WTC11 (cell line): ENCODE results near the gene SAE1. TPM values are rescaled to one million over a fixed set of nuclear protein-coding genes. Genes with fewer than 3 reads are reported as not detected.
A peak's percentile ranks its signal among the peaks of the same experiment; 100 is the strongest.

Experiments used
- ATAC-seq: fragments of 200-7000 bp; cut with Tn5 transposase; 2 replicates; pipeline ENCODE4 v1.10.0; 2021; ENCODE audit warnings: mild to moderate bottlenecking, moderate library complexity
- CTCF ChIA-PET: fragments of 300-600 bp; sonication (Branson Sonifier 250); formaldehyde crosslinking; loops from one replicate; lab custom pipeline; 2021; ENCODE audit warnings: antibody characterized with exemption; lab: Charles Lee
- POLR2A ChIA-PET: fragments of 350-600 bp; sonication (Branson Sonifier 250); formaldehyde crosslinking; loops from one replicate; lab custom pipeline; 2021; ENCODE audit warnings: antibody characterized with exemption; lab: Charles Lee
- DNase-seq: peaks from one replicate; pipeline ENCODE4 v3.0.0; 2021; ENCODE audit warnings: low spot score
- H3K27ac Mint-ChIP-seq: 2 replicates; pipeline ENCODE4 v1.8.0; 2021; ENCODE audit warnings: mixed read lengths
- H3K27me3 Mint-ChIP-seq: 2 replicates; pipeline ENCODE4 v1.8.0; 2021; ENCODE audit warnings: low read depth, mild to moderate bottlenecking, moderate library complexity, mixed read lengths
- H3K36me3 Mint-ChIP-seq: 2 replicates; pipeline ENCODE4 v1.8.0; 2021; ENCODE audit warnings: mixed read lengths
- H3K4me1 Mint-ChIP-seq: 2 replicates; pipeline ENCODE4 v1.8.0; 2022; ENCODE audit warnings: mixed read lengths
- H3K4me3 Mint-ChIP-seq: 2 replicates; pipeline ENCODE4 v1.8.0; 2021; ENCODE audit warnings: mild to moderate bottlenecking, moderate library complexity, mixed read lengths
- H3K9me3 Mint-ChIP-seq: 2 replicates; pipeline ENCODE4 v1.8.0; 2021; ENCODE audit warnings: mixed read lengths
- ELF4 ChIP-seq: sonication (generic); formaldehyde crosslinking; IDR thresholded peaks from 2 replicates; pipeline ENCODE4 v1.8.1; 2022; ENCODE audit warnings: low read depth, mild to moderate bottlenecking, moderate library complexity, missing genetic modification reagents
- GRHL2 ChIP-seq: fragments of 250-450 bp; sonication (Bioruptor Pico); IDR thresholded peaks from 2 replicates; pipeline ENCODE4 v1.8.0; 2022; ENCODE audit warnings: mild to moderate bottlenecking, moderate library complexity; ENCODE audit not compliant: insufficient replicate concordance, severe bottlenecking
- NFATC4 ChIP-seq: fragments of 250-450 bp; sonication (Bioruptor Pico); IDR thresholded peaks from 2 replicates; pipeline ENCODE4 v1.9.0; 2021; ENCODE audit warnings: mild to moderate bottlenecking
- ZNF121 ChIP-seq: sonication (generic); formaldehyde crosslinking; IDR thresholded peaks from 2 replicates; pipeline ENCODE4 v1.8.0; 2023; ENCODE audit warnings: missing genetic modification reagents
- ZNF138 ChIP-seq: sonication (generic); formaldehyde crosslinking; conservative IDR thresholded peaks from 2 replicates; pipeline ENCODE4 v1.8.1; 2022; ENCODE audit warnings: mild to moderate bottlenecking, moderate library complexity, missing genetic modification reagents
- ZNF423 ChIP-seq: fragments of 250-450 bp; sonication (Bioruptor Pico); IDR thresholded peaks from 2 replicates; pipeline ENCODE4 v2.1.2; 2022; ENCODE audit warnings: mild to moderate bottlenecking, moderate library complexity
- total RNA-seq: library from RNA; stranded (reverse); gene quantifications from 3 replicates; pipeline ENCODE4 v1.2.3, GENCODE V29; 2021
- TF ChIP-seq, protein P1 (sequence below): fragments of 250-450 bp; sonication (Bioruptor Pico); IDR thresholded peaks from 2 replicates; pipeline ENCODE4 v1.9.0; 2021; ENCODE audit warnings: mild to moderate bottlenecking
- TF ChIP-seq, protein P2 (sequence below): sonication (generic); formaldehyde crosslinking; IDR thresholded peaks from 2 replicates; pipeline ENCODE4 v1.8.0; 2023; ENCODE audit warnings: mild to moderate bottlenecking, missing genetic modification reagents
- TF ChIP-seq, protein P3 (sequence below): sonication (generic); formaldehyde crosslinking; conservative IDR thresholded peaks from 2 replicates; pipeline ENCODE4 v1.8.1; 2023; ENCODE audit warnings: mild to moderate bottlenecking, low read depth, missing genetic modification reagents, moderate library complexity
- TF ChIP-seq, protein P4 (sequence below): fragments of 250-450 bp; sonication (Bioruptor Pico); IDR thresholded peaks from 2 replicates; pipeline ENCODE4 v2.1.2; 2022; ENCODE audit warnings: mild to moderate bottlenecking, moderate library complexity
- TF ChIP-seq, protein P5 (sequence below): sonication (generic); formaldehyde crosslinking; IDR thresholded peaks from 2 replicates; pipeline ENCODE4 v1.8.1; 2023; ENCODE audit warnings: mild to moderate bottlenecking, missing genetic modification reagents
- TF ChIP-seq, protein P6 (sequence below): sonication (generic); formaldehyde crosslinking; IDR thresholded peaks from 2 replicates; pipeline ENCODE4 v1.8.1; 2022; ENCODE audit warnings: low read depth, missing genetic modification reagents, borderline replicate concordance
- TF ChIP-seq, protein P7 (sequence below): sonication (generic); formaldehyde crosslinking; IDR thresholded peaks from 2 replicates; pipeline ENCODE4 v1.8.1; 2022; ENCODE audit warnings: mild to moderate bottlenecking, moderate library complexity, missing genetic modification reagents
- TF ChIP-seq, protein P8 (sequence below): sonication (generic); formaldehyde crosslinking; IDR thresholded peaks from 2 replicates; pipeline ENCODE4 v1.8.0; 2023; ENCODE audit warnings: missing genetic modification reagents
- TF ChIP-seq, protein P9 (sequence below): sonication (generic); formaldehyde crosslinking; IDR thresholded peaks from 2 replicates; pipeline ENCODE4 v1.8.0; 2022; ENCODE audit warnings: missing genetic modification reagents

SAE1 gene
- total RNA-seq, 1 experiment from 2014 or later: 224 TPM

DNA sequence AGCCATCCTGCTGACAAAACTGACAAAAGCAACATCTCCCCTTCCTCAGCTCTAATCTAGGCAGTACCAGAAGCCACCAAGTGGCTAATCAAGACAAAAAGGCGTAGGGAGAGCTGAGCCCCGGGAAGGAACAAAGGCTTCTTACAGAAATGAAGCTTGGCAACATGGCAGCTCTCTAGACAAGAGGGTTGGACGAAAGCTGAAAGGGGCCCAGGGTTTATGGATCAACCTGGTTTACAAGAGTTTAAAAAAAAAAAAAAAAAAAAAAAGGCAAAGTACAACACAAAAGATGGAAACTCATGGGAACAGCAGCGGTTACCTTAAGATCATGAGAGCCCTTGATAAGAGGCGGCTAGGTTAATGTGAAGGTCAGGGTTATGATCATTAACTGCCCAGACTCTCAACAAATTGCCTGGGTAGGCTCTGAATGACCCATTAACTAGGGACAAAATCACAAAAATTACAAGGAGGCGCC, 31.0 kb upstream of the SAE1 start:
- ATAC-seq: peak; percentile 15; the same call in 1 of the 2 replicates

DNA sequence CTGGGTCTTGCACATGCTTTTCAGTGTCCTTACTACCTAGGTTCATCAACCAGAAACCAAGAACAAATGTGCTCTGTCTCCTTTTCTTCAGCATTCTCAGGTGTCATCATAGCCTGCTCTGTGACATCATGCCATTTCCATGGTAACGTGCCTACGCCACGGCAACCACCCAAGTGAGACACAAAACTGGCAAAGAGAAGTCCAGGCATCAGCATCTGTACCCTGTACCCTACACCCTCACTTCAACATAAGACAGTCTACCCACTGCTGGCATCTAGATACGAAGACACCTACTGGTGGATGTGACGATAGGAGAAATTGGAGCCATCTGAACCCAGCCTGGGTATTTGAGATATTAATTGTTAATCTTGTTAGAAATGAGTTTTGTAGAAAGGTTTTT, 30.3 kb upstream of the SAE1 start:
- H3K4me1 Mint-ChIP-seq: peaks cover 51% of the 10 kb centered on the region
- no peak overlapping the region for H3K4me3 Mint-ChIP-seq
- DNase-seq (no peak), ATAC-seq (no peak)
- peaks cover 3% of the 10 kb centered on the region; the same call in 1 of the 2 replicates for H3K36me3 Mint-ChIP-seq
- CTCF ChIA-PET: interaction anchor here (2.4 kb wide), 1 partner anchor 21 kb away, joined by 15 read pairs; no protein-coding TSS in a partner anchor
- POLR2A ChIA-PET: no interaction called here
- H3K9me3 Mint-ChIP-seq: no peaks in the 10 kb centered on the region
- no peaks in the 10 kb centered on the region for H3K27me3 Mint-ChIP-seq
- H3K27ac Mint-ChIP-seq: peak overlapping the region; percentile 61
- TF ChIP-seq, protein P1, sequence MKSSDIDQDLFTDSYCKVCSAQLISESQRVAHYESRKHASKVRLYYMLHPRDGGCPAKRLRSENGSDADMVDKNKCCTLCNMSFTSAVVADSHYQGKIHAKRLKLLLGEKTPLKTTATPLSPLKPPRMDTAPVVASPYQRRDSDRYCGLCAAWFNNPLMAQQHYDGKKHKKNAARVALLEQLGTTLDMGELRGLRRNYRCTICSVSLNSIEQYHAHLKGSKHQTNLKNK (CRISPR knock-in tag): no peak
- TF ChIP-seq, protein P2, sequence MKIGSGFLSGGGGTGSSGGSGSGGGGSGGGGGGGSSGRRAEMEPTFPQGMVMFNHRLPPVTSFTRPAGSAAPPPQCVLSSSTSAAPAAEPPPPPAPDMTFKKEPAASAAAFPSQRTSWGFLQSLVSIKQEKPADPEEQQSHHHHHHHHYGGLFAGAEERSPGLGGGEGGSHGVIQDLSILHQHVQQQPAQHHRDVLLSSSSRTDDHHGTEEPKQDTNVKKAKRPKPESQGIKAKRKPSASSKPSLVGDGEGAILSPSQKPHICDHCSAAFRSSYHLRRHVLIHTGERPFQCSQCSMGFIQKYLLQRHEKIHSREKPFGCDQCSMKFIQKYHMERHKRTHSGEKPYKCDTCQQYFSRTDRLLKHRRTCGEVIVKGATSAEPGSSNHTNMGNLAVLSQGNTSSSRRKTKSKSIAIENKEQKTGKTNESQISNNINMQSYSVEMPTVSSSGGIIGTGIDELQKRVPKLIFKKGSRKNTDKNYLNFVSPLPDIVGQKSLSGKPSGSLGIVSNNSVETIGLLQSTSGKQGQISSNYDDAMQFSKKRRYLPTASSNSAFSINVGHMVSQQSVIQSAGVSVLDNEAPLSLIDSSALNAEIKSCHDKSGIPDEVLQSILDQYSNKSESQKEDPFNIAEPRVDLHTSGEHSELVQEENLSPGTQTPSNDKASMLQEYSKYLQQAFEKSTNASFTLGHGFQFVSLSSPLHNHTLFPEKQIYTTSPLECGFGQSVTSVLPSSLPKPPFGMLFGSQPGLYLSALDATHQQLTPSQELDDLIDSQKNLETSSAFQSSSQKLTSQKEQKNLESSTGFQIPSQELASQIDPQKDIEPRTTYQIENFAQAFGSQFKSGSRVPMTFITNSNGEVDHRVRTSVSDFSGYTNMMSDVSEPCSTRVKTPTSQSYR: no peak
- TF ChIP-seq, protein P3, sequence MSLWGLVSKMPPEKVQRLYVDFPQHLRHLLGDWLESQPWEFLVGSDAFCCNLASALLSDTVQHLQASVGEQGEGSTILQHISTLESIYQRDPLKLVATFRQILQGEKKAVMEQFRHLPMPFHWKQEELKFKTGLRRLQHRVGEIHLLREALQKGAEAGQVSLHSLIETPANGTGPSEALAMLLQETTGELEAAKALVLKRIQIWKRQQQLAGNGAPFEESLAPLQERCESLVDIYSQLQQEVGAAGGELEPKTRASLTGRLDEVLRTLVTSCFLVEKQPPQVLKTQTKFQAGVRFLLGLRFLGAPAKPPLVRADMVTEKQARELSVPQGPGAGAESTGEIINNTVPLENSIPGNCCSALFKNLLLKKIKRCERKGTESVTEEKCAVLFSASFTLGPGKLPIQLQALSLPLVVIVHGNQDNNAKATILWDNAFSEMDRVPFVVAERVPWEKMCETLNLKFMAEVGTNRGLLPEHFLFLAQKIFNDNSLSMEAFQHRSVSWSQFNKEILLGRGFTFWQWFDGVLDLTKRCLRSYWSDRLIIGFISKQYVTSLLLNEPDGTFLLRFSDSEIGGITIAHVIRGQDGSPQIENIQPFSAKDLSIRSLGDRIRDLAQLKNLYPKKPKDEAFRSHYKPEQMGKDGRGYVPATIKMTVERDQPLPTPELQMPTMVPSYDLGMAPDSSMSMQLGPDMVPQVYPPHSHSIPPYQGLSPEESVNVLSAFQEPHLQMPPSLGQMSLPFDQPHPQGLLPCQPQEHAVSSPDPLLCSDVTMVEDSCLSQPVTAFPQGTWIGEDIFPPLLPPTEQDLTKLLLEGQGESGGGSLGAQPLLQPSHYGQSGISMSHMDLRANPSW: no peak
- TF ChIP-seq, protein P4, sequence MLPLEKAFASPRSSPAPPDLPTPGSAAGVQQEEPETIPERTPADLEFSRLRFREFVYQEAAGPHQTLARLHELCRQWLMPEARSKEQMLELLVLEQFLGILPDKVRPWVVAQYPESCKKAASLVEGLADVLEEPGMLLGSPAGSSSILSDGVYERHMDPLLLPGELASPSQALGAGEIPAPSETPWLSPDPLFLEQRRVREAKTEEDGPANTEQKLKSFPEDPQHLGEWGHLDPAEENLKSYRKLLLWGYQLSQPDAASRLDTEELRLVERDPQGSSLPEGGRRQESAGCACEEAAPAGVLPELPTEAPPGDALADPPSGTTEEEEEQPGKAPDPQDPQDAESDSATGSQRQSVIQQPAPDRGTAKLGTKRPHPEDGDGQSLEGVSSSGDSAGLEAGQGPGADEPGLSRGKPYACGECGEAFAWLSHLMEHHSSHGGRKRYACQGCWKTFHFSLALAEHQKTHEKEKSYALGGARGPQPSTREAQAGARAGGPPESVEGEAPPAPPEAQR: no peak
- TF ChIP-seq, protein P5, sequence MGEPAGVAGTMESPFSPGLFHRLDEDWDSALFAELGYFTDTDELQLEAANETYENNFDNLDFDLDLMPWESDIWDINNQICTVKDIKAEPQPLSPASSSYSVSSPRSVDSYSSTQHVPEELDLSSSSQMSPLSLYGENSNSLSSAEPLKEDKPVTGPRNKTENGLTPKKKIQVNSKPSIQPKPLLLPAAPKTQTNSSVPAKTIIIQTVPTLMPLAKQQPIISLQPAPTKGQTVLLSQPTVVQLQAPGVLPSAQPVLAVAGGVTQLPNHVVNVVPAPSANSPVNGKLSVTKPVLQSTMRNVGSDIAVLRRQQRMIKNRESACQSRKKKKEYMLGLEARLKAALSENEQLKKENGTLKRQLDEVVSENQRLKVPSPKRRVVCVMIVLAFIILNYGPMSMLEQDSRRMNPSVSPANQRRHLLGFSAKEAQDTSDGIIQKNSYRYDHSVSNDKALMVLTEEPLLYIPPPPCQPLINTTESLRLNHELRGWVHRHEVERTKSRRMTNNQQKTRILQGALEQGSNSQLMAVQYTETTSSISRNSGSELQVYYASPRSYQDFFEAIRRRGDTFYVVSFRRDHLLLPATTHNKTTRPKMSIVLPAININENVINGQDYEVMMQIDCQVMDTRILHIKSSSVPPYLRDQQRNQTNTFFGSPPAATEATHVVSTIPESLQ (CRISPR knock-in tag): no peak
- TF ChIP-seq, protein P6, sequence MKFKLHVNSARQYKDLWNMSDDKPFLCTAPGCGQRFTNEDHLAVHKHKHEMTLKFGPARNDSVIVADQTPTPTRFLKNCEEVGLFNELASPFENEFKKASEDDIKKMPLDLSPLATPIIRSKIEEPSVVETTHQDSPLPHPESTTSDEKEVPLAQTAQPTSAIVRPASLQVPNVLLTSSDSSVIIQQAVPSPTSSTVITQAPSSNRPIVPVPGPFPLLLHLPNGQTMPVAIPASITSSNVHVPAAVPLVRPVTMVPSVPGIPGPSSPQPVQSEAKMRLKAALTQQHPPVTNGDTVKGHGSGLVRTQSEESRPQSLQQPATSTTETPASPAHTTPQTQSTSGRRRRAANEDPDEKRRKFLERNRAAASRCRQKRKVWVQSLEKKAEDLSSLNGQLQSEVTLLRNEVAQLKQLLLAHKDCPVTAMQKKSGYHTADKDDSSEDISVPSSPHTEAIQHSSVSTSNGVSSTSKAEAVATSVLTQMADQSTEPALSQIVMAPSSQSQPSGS (CRISPR knock-in tag): no peak
- no peak for TF ChIP-seq ELF4 (CRISPR knock-in tag)
- no peak for TF ChIP-seq ZNF138 (CRISPR knock-in tag)

More for the DNA sequence above, 31.0 kb upstream of the SAE1 start:
- ChIA-PET CTCF (interaction anchor here (0.7 to 2.4 kb wide), 8 partner anchors 14 to 1407 kb away, joined by 3 to 15 read pairs (median 4); partner anchors contain the start of genes QPCTL, SLC1A5 and ZC3H4), POLR2A (interaction anchor here (0.6 to 1.4 kb wide), 3 partner anchors 13 to 19 kb away, joined by 3 to 10 read pairs (median 4); partner anchors contain the start of gene ZC3H4)
- H3K27ac Mint-ChIP-seq: peak overlapping the region; percentile 67
- no peak for DNase-seq
- no peak overlapping the region for H3K4me3 Mint-ChIP-seq
- H3K9me3 Mint-ChIP-seq: no peaks in the 10 kb centered on the region
- TF ChIP-seq ZNF121 (CRISPR knock-in tag): no peak
- TF ChIP-seq, protein P1 (CRISPR knock-in tag): no peak
- TF ChIP-seq, protein P7, sequence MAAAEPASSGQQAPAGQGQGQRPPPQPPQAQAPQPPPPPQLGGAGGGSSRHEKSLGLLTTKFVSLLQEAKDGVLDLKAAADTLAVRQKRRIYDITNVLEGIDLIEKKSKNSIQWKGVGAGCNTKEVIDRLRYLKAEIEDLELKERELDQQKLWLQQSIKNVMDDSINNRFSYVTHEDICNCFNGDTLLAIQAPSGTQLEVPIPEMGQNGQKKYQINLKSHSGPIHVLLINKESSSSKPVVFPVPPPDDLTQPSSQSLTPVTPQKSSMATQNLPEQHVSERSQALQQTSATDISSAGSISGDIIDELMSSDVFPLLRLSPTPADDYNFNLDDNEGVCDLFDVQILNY: no peak
- TF ChIP-seq, protein P8, sequence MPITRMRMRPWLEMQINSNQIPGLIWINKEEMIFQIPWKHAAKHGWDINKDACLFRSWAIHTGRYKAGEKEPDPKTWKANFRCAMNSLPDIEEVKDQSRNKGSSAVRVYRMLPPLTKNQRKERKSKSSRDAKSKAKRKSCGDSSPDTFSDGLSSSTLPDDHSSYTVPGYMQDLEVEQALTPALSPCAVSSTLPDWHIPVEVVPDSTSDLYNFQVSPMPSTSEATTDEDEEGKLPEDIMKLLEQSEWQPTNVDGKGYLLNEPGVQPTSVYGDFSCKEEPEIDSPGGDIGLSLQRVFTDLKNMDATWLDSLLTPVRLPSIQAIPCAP (CRISPR knock-in tag): no peak
- no peak for TF ChIP-seq GRHL2 (CRISPR knock-in tag)
- TF ChIP-seq NFATC4 (CRISPR knock-in tag): no peak
- TF ChIP-seq, protein P9, sequence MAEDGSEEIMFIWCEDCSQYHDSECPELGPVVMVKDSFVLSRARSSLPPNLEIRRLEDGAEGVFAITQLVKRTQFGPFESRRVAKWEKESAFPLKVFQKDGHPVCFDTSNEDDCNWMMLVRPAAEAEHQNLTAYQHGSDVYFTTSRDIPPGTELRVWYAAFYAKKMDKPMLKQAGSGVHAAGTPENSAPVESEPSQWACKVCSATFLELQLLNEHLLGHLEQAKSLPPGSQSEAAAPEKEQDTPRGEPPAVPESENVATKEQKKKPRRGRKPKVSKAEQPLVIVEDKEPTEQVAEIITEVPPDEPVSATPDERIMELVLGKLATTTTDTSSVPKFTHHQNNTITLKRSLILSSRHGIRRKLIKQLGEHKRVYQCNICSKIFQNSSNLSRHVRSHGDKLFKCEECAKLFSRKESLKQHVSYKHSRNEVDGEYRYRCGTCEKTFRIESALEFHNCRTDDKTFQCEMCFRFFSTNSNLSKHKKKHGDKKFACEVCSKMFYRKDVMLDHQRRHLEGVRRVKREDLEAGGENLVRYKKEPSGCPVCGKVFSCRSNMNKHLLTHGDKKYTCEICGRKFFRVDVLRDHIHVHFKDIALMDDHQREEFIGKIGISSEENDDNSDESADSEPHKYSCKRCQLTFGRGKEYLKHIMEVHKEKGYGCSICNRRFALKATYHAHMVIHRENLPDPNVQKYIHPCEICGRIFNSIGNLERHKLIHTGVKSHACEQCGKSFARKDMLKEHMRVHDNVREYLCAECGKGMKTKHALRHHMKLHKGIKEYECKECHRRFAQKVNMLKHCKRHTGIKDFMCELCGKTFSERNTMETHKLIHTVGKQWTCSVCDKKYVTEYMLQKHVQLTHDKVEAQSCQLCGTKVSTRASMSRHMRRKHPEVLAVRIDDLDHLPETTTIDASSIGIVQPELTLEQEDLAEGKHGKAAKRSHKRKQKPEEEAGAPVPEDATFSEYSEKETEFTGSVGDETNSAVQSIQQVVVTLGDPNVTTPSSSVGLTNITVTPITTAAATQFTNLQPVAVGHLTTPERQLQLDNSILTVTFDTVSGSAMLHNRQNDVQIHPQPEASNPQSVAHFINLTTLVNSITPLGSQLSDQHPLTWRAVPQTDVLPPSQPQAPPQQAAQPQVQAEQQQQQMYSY (CRISPR knock-in tag): no peak
- TF ChIP-seq ZNF423 (CRISPR knock-in tag): no peak
- H3K36me3 Mint-ChIP-seq: peaks cover 3% of the 10 kb centered on the region
- H3K27me3 Mint-ChIP-seq: no peaks in the 10 kb centered on the region
- peaks cover 51% of the 10 kb centered on the region for H3K4me1 Mint-ChIP-seq
